Panc1 (cell line): ENCODE measurements around the gene KRTDAP.

Source experiments
- TF ChIP-seq, protein P1 (sequence below): fragments of 450-650 bp; IDR thresholded peaks from 2 replicates; pipeline ENCODE4 v1.5.1; 2017; ENCODE audit warnings: mild to moderate bottlenecking
- TF ChIP-seq, protein P2 (sequence below), 2 experiments: IDR thresholded peaks; 2 replicates each; pipeline ENCODE4 v1.6.1; 2011 to 2012; ENCODE audit warnings: low read depth in 2 of 2, control low read depth in 1 of 2, low read length in 1 of 2, mild to moderate bottlenecking in 1 of 2, moderate library complexity in 1 of 2; ENCODE audit not compliant: insufficient read depth in 1 of 2

DNA sequence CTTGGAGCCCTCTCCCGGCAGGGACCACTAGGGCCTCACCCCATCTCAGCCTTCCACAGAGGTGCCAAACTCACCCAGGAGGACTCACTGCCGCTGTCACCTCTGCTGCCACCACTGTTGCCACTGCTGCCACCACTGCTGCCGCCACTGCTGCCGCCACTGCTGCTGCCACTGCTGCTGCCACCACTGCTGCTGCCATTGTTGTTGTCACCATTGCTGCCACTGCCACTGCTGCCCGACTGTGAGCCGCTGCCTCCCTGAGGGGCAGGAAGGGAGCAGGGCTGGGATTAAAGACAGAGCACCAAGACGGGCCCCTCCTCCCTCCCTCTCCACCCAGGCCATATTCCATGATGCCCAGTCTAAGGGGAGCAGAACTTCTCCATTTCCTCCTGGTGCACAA is 21.1 kb upstream of the KRTDAP start:
- TF ChIP-seq, protein P1, sequence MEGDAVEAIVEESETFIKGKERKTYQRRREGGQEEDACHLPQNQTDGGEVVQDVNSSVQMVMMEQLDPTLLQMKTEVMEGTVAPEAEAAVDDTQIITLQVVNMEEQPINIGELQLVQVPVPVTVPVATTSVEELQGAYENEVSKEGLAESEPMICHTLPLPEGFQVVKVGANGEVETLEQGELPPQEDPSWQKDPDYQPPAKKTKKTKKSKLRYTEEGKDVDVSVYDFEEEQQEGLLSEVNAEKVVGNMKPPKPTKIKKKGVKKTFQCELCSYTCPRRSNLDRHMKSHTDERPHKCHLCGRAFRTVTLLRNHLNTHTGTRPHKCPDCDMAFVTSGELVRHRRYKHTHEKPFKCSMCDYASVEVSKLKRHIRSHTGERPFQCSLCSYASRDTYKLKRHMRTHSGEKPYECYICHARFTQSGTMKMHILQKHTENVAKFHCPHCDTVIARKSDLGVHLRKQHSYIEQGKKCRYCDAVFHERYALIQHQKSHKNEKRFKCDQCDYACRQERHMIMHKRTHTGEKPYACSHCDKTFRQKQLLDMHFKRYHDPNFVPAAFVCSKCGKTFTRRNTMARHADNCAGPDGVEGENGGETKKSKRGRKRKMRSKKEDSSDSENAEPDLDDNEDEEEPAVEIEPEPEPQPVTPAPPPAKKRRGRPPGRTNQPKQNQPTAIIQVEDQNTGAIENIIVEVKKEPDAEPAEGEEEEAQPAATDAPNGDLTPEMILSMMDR = no peak
- TF ChIP-seq, protein P2, sequence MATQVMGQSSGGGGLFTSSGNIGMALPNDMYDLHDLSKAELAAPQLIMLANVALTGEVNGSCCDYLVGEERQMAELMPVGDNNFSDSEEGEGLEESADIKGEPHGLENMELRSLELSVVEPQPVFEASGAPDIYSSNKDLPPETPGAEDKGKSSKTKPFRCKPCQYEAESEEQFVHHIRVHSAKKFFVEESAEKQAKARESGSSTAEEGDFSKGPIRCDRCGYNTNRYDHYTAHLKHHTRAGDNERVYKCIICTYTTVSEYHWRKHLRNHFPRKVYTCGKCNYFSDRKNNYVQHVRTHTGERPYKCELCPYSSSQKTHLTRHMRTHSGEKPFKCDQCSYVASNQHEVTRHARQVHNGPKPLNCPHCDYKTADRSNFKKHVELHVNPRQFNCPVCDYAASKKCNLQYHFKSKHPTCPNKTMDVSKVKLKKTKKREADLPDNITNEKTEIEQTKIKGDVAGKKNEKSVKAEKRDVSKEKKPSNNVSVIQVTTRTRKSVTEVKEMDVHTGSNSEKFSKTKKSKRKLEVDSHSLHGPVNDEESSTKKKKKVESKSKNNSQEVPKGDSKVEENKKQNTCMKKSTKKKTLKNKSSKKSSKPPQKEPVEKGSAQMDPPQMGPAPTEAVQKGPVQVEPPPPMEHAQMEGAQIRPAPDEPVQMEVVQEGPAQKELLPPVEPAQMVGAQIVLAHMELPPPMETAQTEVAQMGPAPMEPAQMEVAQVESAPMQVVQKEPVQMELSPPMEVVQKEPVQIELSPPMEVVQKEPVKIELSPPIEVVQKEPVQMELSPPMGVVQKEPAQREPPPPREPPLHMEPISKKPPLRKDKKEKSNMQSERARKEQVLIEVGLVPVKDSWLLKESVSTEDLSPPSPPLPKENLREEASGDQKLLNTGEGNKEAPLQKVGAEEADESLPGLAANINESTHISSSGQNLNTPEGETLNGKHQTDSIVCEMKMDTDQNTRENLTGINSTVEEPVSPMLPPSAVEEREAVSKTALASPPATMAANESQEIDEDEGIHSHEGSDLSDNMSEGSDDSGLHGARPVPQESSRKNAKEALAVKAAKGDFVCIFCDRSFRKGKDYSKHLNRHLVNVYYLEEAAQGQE (IDR thresholded peaks at IDR 0.05; ENCODE audit: insufficient read depth in 1 of 2, low read depth in 2 of 2, low read length in 1 of 2) = no peak
